Caco-2 (cell line): ENCODE data around the gene ELL. TPM values are rescaled to one million over a fixed set of nuclear protein-coding genes. Genes with fewer than 3 reads are reported as not detected.

Source experiments
- BruUV-seq: library from RNA; stranded (reverse); fragments of 400-500 nt; replicated peaks from 2 replicates; lab custom pipeline; 2021; lab: Mats Ljungman, UMichigan
- CTCF ChIA-PET: fragments of 300-600 bp; sonication (Branson Sonifier 250); formaldehyde crosslinking; loops from one replicate; lab custom pipeline; 2022; ENCODE audit warnings: antibody characterized with exemption; lab: Charles Lee
- POLR2A ChIA-PET: fragments of 300-600 bp; sonication (Branson Sonifier 250); formaldehyde crosslinking; loops from one replicate; lab custom pipeline; 2022; ENCODE audit warnings: antibody characterized with exemption; lab: Charles Lee
- DNase-seq, 2 experiments: peaks; one replicate each; pipeline versions ENCODE4 v3.0.0 to v3.0.0-alpha.2; 2020 to 2022
- H3K27me3 ChIP-seq: replicated peaks from 2 replicates; pipeline ENCODE4 v1.6.0; 2011; ENCODE audit warnings: low read length; ENCODE audit not compliant: control insufficient read depth, insufficient read depth
- H3K36me3 ChIP-seq: 2 replicates; pipeline ENCODE4 v1.5.1; 2011; ENCODE audit warnings: low read length; ENCODE audit not compliant: control insufficient read depth, insufficient read depth
- H3K4me1 ChIP-seq: fragments of 250-450 bp; sonication (Bioruptor Pico); 2 replicates; pipeline ENCODE4 v1.5.1; 2020; ENCODE audit warnings: mild to moderate bottlenecking
- H3K4me3 ChIP-seq: 2 replicates; pipeline ENCODE4 v1.5.1; 2011; ENCODE audit warnings: low read depth, mild to moderate bottlenecking, control low read depth, low read length
- H3K9me3 ChIP-seq: fragments of 250-450 bp; sonication (Bioruptor Pico); 2 replicates; pipeline ENCODE4 v1.5.1; 2020; ENCODE audit warnings: mild to moderate bottlenecking, moderate library complexity
- H3K27ac Mint-ChIP-seq: one replicate; pipeline ENCODE4 v1.8.0; 2022; ENCODE audit warnings: mixed read lengths; ENCODE audit not compliant: unreplicated experiment
- H3K27me3 Mint-ChIP-seq: one replicate; pipeline ENCODE4 v1.8.0; 2022; ENCODE audit warnings: mixed read lengths; ENCODE audit not compliant: insufficient read depth, unreplicated experiment
- H3K36me3 Mint-ChIP-seq: one replicate; pipeline ENCODE4 v1.8.0; 2022; ENCODE audit warnings: mild to moderate bottlenecking, mixed read lengths; ENCODE audit not compliant: insufficient read depth, unreplicated experiment
- H3K4me1 Mint-ChIP-seq: one replicate; pipeline ENCODE4 v1.8.0; 2022; ENCODE audit warnings: low read depth, mixed read lengths; ENCODE audit not compliant: unreplicated experiment
- H3K4me3 Mint-ChIP-seq: one replicate; pipeline ENCODE4 v1.8.0; 2022; ENCODE audit warnings: mild to moderate bottlenecking, moderate library complexity, mixed read lengths; ENCODE audit not compliant: unreplicated experiment
- H3K9me3 Mint-ChIP-seq: one replicate; pipeline ENCODE4 v1.8.0; 2022; ENCODE audit warnings: mixed read lengths; ENCODE audit not compliant: unreplicated experiment
- CTCF ChIP-seq, 2 experiments: fragments of 200-600 bp in 1 of 2; IDR thresholded peaks; 1 replicate in 1 of 2; 2 replicates in 1 of 2; pipeline versions ENCODE4 v1.5.1 to v1.8.0; 2011 to 2022; ENCODE audit warnings: antibody characterized with exemption in 1 of 2, control low read depth in 1 of 2, inconsistent platforms in 1 of 2, low read depth in 1 of 2, low read length in 1 of 2, mild to moderate bottlenecking in 1 of 2, moderate library complexity in 1 of 2; ENCODE audit not compliant: insufficient read depth in 1 of 2, severe bottlenecking in 1 of 2, unreplicated experiment in 1 of 2
- intact Hi-C: fragments of 100-400 bp; cut with micrococcal nuclease; formaldehyde crosslinking; loops from one replicate; pipeline ENCODE4 v1.10.0; 2022; ENCODE audit not compliant: unreplicated experiment
- total RNA-seq: library from RNA; stranded (reverse); gene quantifications from 2 replicates; pipeline ENCODE4 v1.2.3, GENCODE V29; 2022

Gene ELL
- total RNA-seq, 1 experiment from 2014 or later = 12.1 TPM

GRCh38 chr19:18477042-18477779 is 44.7 kb downstream of the ELL start:
- Mint-ChIP-seq H3K36me3 (peaks cover 11% of the 10 kb centered on the region), H3K9me3 (no peaks in the 10 kb centered on the region), H3K4me3 (no peak overlapping the region), H3K4me1 (peaks cover 6% of the 10 kb centered on the region), H3K27ac (no peak overlapping the region), H3K27me3 (no peaks in the 10 kb centered on the region)
- no peaks in the 10 kb centered on the region for H3K27me3 ChIP-seq
- ChIA-PET POLR2A (no interaction called here), CTCF (interaction anchor here (0.6 to 1.0 kb wide), 2 partner anchors 31 to 80 kb away, joined by 3 read pairs; partner anchors contain the start of gene KXD1)
- H3K4me3 ChIP-seq = no peak overlapping the region
- intact Hi-C loops = loop anchor here (10.0 kb wide), 1 partner anchor 198 kb away; no protein-coding TSS in a partner anchor
- H3K36me3 ChIP-seq = no peaks in the 10 kb centered on the region
- peak in 1 of 2 experiments; percentile 24 for TF ChIP-seq CTCF (IDR thresholded peaks at IDR 0.05; ENCODE audit: insufficient read depth in 1 of 2, low read depth in 1 of 2, low read length in 1 of 2, severe bottlenecking in 1 of 2, unreplicated experiment in 1 of 2)
- no peaks in the 10 kb centered on the region for H3K9me3 ChIP-seq
- DNase-seq = no peak
- H3K4me1 ChIP-seq = no peaks in the 10 kb centered on the region
- BruUV-seq = no TSS peak

GRCh38 chr19:18476507-18477041 is 45.3 kb downstream of the ELL start:
- intact Hi-C loops = loop anchor here (10.0 kb wide), 1 partner anchor 198 kb away; no protein-coding TSS in a partner anchor
- Mint-ChIP-seq H3K27me3 (no peaks in the 10 kb centered on the region), H3K27ac (no peak overlapping the region), H3K36me3 (peaks cover 11% of the 10 kb centered on the region), H3K4me1 (peaks cover 6% of the 10 kb centered on the region), H3K4me3 (no peak overlapping the region), H3K9me3 (no peaks in the 10 kb centered on the region)
- DNase-seq = no peak
- ChIA-PET CTCF (interaction anchor here (0.6 to 1.0 kb wide), 2 partner anchors 31 to 81 kb away, joined by 3 read pairs; partner anchors contain the start of gene KXD1), POLR2A (no interaction called here)
- TF ChIP-seq CTCF (IDR thresholded peaks at IDR 0.05; ENCODE audit: insufficient read depth in 1 of 2, low read depth in 1 of 2, low read length in 1 of 2, severe bottlenecking in 1 of 2, unreplicated experiment in 1 of 2) = no peak
- H3K27me3 ChIP-seq = no peaks in the 10 kb centered on the region
- H3K9me3 ChIP-seq = no peaks in the 10 kb centered on the region
- no peaks in the 10 kb centered on the region for H3K4me1 ChIP-seq
- H3K4me3 ChIP-seq = no peak overlapping the region
- no peaks in the 10 kb centered on the region for H3K36me3 ChIP-seq
- no TSS peak for BruUV-seq

GRCh38 chr19:18475762-18476331 is 46.0 kb downstream of the ELL start:
- peaks cover 6% of the 10 kb centered on the region for H3K4me1 Mint-ChIP-seq
- no TSS peak for BruUV-seq
- intact Hi-C loops = loop anchor here (10.0 kb wide), 1 partner anchor 199 kb away; no protein-coding TSS in a partner anchor
- Histone ChIP-seq H3K36me3 (no peaks in the 10 kb centered on the region), H3K27me3 (no peaks in the 10 kb centered on the region), H3K9me3 (no peaks in the 10 kb centered on the region), H3K4me3 (no peak overlapping the region), H3K4me1 (no peaks in the 10 kb centered on the region)
- no peak overlapping the region for H3K4me3 Mint-ChIP-seq
- H3K36me3 Mint-ChIP-seq = peaks cover 6% of the 10 kb centered on the region
- H3K27ac Mint-ChIP-seq = no peak overlapping the region
- no peaks in the 10 kb centered on the region for H3K9me3 Mint-ChIP-seq
- ChIA-PET POLR2A (no interaction called here), CTCF (no interaction called here)
- H3K27me3 Mint-ChIP-seq = no peaks in the 10 kb centered on the region
- no peak for TF ChIP-seq CTCF (IDR thresholded peaks at IDR 0.05; ENCODE audit: insufficient read depth in 1 of 2, low read depth in 1 of 2, low read length in 1 of 2, severe bottlenecking in 1 of 2, unreplicated experiment in 1 of 2)
- no peak for DNase-seq
